ENCODE data around the gene MACIR. TPM values are rescaled to one million over a fixed set of nuclear protein-coding genes. Genes with fewer than 3 reads are reported as not detected.

The MACIR gene
- total and polyA plus RNA-seq, 10 of the 15 experiments (the other 5 are each of a cell fraction or from before 2014, with no cell fraction given): 2.1 to 16.1 (median 10.8) TPM

GRCh38 chr5:103258957-103259704 lies 568 bp downstream of the MACIR start (continued):
- no peak for TF ChIP-seq ATF7 (IDR thresholded peaks at IDR 0.05; ENCODE audit: low read depth)
- TF ChIP-seq PKNOX1 (IDR thresholded peaks at IDR 0.05): no peak
- TF ChIP-seq TCF3 (IDR thresholded peaks at IDR 0.05; ENCODE audit: borderline replicate concordance, insufficient read depth, low read depth, low read length): no peak
- peak; percentile 2; the same call in 1 of the 2 replicates for TF ChIP-seq POLR2A (IDR thresholded peaks at IDR 0.05; ENCODE audit: low read depth, low read length)
- peak; percentile 44; the same call in 1 of the 2 replicates for TF ChIP-seq NR2F1 (conservative IDR thresholded peaks at IDR 0.05)
- no peak for TF ChIP-seq ATF3 (IDR thresholded peaks at IDR 0.05; ENCODE audit: borderline replicate concordance, extremely low read depth, low read depth, low read length)
- 0 out of 4 replicates have a peak, but pooled peaks of 1 of the 2 experiments have one; percentile 28 for TF ChIP-seq EP300 (IDR thresholded peaks at IDR 0.05; ENCODE audit: borderline replicate concordance in 1 of 2, control insufficient read depth in 1 of 2, low read depth in 2 of 2, low read length in 2 of 2)

GRCh38 chr5:103259705-103260355 lies 1.3 kb downstream of the MACIR start:
- Histone ChIP-seq H3K27ac (ENCODE audit: control insufficient read depth, insufficient read depth) (peak overlapping the region; percentile 34), H2AFZ (ENCODE audit: control insufficient read depth, low read depth, low read length) (peak overlapping the region; percentile 76), H4K20me1 (ENCODE audit: control insufficient read depth, insufficient read depth) (no peaks in the 10 kb centered on the region), H3K79me2 (ENCODE audit: control insufficient read depth, insufficient read depth, low read length) (peaks cover 49% of the 10 kb centered on the region), H3K4me2 (ENCODE audit: control insufficient read depth, insufficient read depth) (peak overlapping the region; percentile 94), H3K36me3 (ENCODE audit: control insufficient read depth in 2 of 2, insufficient read depth in 2 of 2, low read length in 1 of 2) (no peaks in the 10 kb centered on the region), H3K4me3 (peak overlapping the region; percentile 87), H3K27me3 (replicated peaks in 1 of 2; ENCODE audit: control insufficient read depth in 2 of 2, insufficient read depth in 2 of 2, low read length in 1 of 2) (no peaks in the 10 kb centered on the region), H3K9me3 (replicated peaks; ENCODE audit: control insufficient read depth, insufficient read depth, low read length) (no peaks in the 10 kb centered on the region), H3K4me1 (ENCODE audit: control insufficient read depth, insufficient read depth, low read length) (peaks cover 3% of the 10 kb centered on the region; the same call in 1 of the 2 replicates), H3K9ac (ENCODE audit: control insufficient read depth, insufficient read depth, low read length) (peak overlapping the region; percentile 55)
- intact Hi-C loops (cut with micrococcal nuclease; ENCODE audit: unreplicated experiment): loop anchor here (2.0 kb wide), 1 partner anchor 81 kb away; no protein-coding TSS in a partner anchor
- no peak for DNase-seq (ENCODE audit: low read depth, low spot score)
- WGBS (ENCODE audit: insufficient coverage, insufficient replicate concordance, low lambda C conversion rate, missing lambda C conversion rate): under 1% methylated on average over 19 of the region's 20 CpGs
- TF ChIP-seq IKZF2 (IDR thresholded peaks at IDR 0.05) (peak in 1 of 2 experiments; percentile 20; a peak in 2 of 4 replicates), CBX5 (IDR thresholded peaks at IDR 0.05; ENCODE audit: low read depth) (no peak), BHLHE40 (IDR thresholded peaks at IDR 0.05; ENCODE audit: borderline replicate concordance in 1 of 2, low read depth in 2 of 2, low read length in 1 of 2) (no peak), PML (IDR thresholded peaks at IDR 0.05; ENCODE audit: low read length) (no peak), SRF (IDR thresholded peaks at IDR 0.05; ENCODE audit: low read depth in 2 of 2, low read length in 2 of 2) (no peak), TCF3 (IDR thresholded peaks at IDR 0.05; ENCODE audit: borderline replicate concordance, insufficient read depth, low read depth, low read length) (0 out of 2 replicates have a peak, but pooled peaks have one; percentile 7), CHD2 (IDR thresholded peaks at IDR 0.05; ENCODE audit: borderline replicate concordance, low read depth, low read length) (0 out of 2 replicates have a peak, but pooled peaks have one; percentile 8), RAD21 (IDR thresholded peaks at IDR 0.05; ENCODE audit: insufficient read depth, low read depth, low read length) (no peak), IKZF1 (conservative IDR thresholded peaks at IDR 0.05) (0 out of 2 replicates have a peak, but pooled peaks have one; percentile 14), NFIC (IDR thresholded peaks at IDR 0.05; ENCODE audit: low read depth, low read length) (no peak), NBN (IDR thresholded peaks at IDR 0.05) (peak; percentile 26; the same call in 1 of the 2 replicates)
- FAIRE-seq: no peak
- no peak for ATAC-seq
- in situ Hi-C loops (cut with MboI): no loop called here
- RAD21 ChIA-PET (ENCODE audit: unreplicated experiment): interaction anchor here (1.5 to 4.8 kb wide), 2 partner anchors 11 to 664 kb away, joined by 3 to 34 read pairs; no protein-coding TSS in a partner anchor
- SMC1A ChIA-PET (ENCODE audit: uncharacterized antibody, unreplicated experiment): interaction anchor here (0.6 to 9.1 kb wide), 9 partner anchors 12 to 497 kb away, joined by 3 to 64 read pairs (median 3); partner anchors contain the start of gene NUDT12
- CTCF ChIA-PET: interaction anchor here (1.3 to 7.7 kb wide), 3 partner anchors 11 to 216 kb away, joined by 4 to 77 read pairs (median 10); no protein-coding TSS in a partner anchor
- BruUV-seq (replicated peaks): no TSS peak
- POLR2A ChIA-PET: interaction anchor here (0.7 to 2.6 kb wide), 5 partner anchors 12 to 504 kb away, joined by 3 to 7 read pairs (median 6); partner anchors contain the start of genes GIN1 and PPIP5K2
